Nephron progenitor cell (in vitro differentiated cells): ENCODE results near the gene CCL26.

Source experiments
- DNase-seq: peaks from one replicate; pipeline ENCODE4 v3.0.0; 2021
- H3K27ac Mint-ChIP-seq: 2 replicates; pipeline ENCODE4 v1.8.0; 2021; ENCODE audit warnings: mild to moderate bottlenecking, moderate library complexity, mixed read lengths
- H3K27me3 Mint-ChIP-seq: 2 replicates; pipeline ENCODE4 v1.8.0; 2021; ENCODE audit warnings: mild to moderate bottlenecking, low read depth, mixed read lengths; ENCODE audit not compliant: poor library complexity
- H3K36me3 Mint-ChIP-seq: 2 replicates; pipeline ENCODE4 v1.8.0; 2021; ENCODE audit warnings: low read depth, mixed read lengths
- H3K4me1 Mint-ChIP-seq: 2 replicates; pipeline ENCODE4 v1.8.0; 2021; ENCODE audit warnings: mixed read lengths
- H3K4me3 Mint-ChIP-seq: 2 replicates; pipeline ENCODE4 v1.8.0; 2021; ENCODE audit warnings: mild to moderate bottlenecking, moderate library complexity, mixed read lengths
- H3K9me3 Mint-ChIP-seq: 2 replicates; pipeline ENCODE4 v1.8.0; 2021; ENCODE audit warnings: mild to moderate bottlenecking, moderate library complexity, mixed read lengths
- TF ChIP-seq, protein P1 (sequence below): fragments of 200-600 bp; sonication (generic); IDR thresholded peaks from 2 replicates; pipeline ENCODE4 v1.5.0; 2021; ENCODE audit warnings: antibody characterized with exemption

CCL26 gene

DNA sequence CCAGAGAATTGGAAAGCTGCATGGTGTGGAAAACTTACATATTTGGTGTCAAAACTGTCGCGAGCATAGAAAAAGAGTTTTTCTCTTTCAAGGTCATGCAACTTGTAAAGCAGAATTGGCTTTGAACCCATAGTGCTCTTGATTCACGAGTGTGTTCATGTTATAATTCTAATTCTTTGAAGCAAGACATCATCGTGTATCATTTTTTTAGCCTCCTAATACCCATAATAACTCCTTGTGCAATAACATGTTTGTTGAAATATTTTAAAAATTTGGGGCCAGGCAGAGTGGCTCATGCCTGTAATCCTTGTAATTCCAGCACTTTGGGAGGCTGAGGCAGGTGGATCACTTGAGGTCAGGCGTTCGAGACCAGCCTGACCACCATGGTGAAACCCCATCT is 37.4 kb upstream of the CCL26 start:
- TF ChIP-seq, protein P1, sequence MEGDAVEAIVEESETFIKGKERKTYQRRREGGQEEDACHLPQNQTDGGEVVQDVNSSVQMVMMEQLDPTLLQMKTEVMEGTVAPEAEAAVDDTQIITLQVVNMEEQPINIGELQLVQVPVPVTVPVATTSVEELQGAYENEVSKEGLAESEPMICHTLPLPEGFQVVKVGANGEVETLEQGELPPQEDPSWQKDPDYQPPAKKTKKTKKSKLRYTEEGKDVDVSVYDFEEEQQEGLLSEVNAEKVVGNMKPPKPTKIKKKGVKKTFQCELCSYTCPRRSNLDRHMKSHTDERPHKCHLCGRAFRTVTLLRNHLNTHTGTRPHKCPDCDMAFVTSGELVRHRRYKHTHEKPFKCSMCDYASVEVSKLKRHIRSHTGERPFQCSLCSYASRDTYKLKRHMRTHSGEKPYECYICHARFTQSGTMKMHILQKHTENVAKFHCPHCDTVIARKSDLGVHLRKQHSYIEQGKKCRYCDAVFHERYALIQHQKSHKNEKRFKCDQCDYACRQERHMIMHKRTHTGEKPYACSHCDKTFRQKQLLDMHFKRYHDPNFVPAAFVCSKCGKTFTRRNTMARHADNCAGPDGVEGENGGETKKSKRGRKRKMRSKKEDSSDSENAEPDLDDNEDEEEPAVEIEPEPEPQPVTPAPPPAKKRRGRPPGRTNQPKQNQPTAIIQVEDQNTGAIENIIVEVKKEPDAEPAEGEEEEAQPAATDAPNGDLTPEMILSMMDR, result no peak
- Mint-ChIP-seq H3K36me3 (peaks cover 6% of the 10 kb centered on the region), H3K27me3 (peaks cover 5% of the 10 kb centered on the region), H3K4me1 (no peaks in the 10 kb centered on the region), H3K27ac (no peak overlapping the region), H3K4me3 (no peak overlapping the region), H3K9me3 (peaks cover 24% of the 10 kb centered on the region)
- DNase-seq, result no peak

DNA sequence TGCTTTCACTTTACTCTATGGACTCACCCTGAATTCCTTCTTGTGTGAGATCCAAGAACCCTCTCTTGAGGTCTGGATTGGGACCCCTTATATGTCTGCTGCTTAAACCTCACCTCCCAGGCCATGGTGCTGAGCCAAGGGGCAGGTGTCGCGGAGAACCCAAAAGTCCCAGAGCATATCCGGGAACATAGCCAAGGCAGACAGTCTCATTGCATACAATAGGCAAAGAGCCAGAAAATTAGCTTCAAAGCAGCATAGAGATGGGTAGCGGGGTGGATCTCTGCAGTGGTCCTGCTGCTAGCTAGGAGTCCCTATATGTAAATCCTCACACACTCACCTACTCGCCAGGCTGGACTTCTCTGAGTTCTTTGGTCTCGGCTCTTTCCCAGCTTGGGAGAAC is 36.1 kb upstream of the CCL26 start:
- no peak overlapping the region for H3K4me3 Mint-ChIP-seq
- H3K27ac Mint-ChIP-seq, result no peak overlapping the region
- DNase-seq, result no peak
- peaks cover 5% of the 10 kb centered on the region for H3K27me3 Mint-ChIP-seq
- H3K9me3 Mint-ChIP-seq, result peaks cover 24% of the 10 kb centered on the region
- TF ChIP-seq, protein P1, result no peak
- no peaks in the 10 kb centered on the region for H3K4me1 Mint-ChIP-seq
- peaks cover 6% of the 10 kb centered on the region for H3K36me3 Mint-ChIP-seq

DNA sequence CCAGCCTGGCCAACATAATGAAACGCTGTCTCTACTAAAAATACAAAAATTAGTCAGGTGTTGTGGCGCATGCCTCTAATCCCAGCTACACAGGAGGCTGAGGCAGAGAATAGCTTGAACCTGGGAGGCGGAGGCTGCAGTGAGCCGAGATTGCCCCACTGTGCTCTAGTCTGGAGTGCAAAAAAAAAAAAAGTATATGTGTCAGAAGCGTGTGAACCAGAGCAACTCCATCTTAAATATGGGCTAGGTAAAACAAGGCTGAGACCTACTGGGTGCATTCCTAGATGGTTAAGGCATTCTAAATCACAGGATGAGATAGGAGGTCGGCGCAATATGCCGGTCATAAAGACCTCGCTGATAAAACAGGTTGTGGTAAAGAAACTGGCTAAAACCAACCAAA is 35.4 kb upstream of the CCL26 start:
- no peak for DNase-seq
- Mint-ChIP-seq H3K27ac (no peak overlapping the region), H3K27me3 (peaks cover 5% of the 10 kb centered on the region), H3K4me3 (no peak overlapping the region), H3K9me3 (peaks cover 24% of the 10 kb centered on the region), H3K4me1 (no peaks in the 10 kb centered on the region), H3K36me3 (peaks cover 6% of the 10 kb centered on the region)
- TF ChIP-seq, protein P1, result no peak

DNA sequence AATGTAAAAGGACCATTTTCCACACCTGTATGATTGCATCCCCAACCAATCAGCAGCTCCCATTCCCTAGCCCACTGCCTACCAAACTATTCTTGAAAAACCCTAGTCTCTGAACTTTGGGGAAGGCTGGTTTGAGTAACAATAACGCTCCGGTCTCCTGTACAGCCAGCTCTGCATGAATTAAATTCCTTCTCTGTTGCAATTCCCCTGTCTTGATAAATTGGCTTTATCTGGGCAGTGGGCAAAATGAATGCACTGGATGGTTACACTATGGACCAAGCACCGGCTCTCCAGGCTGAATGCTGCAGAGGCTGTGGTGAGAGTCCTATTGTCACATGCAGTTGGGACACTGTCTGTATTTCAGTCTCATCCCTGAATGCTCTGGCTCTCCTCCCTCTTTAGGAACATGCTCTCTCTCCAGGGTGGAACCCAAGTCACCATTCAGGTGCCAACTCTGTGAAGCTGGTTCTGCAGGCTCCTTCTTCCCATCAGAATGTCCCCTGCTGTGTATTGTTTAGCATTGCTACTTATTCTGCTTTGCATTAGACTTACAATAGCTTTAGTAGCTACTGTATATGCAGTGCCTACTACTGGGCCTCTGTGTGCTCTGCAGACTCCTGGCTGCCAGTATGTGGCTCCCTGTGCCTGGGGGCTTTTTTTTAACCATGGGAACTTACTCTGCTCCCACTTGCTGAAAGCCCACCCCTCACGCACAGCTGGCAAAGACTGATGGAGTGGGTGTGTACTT is 34.7 kb upstream of the CCL26 start:
- peaks cover 6% of the 10 kb centered on the region for H3K36me3 Mint-ChIP-seq
- H3K9me3 Mint-ChIP-seq, result peaks cover 24% of the 10 kb centered on the region
- no peak overlapping the region for H3K4me3 Mint-ChIP-seq
- no peak overlapping the region for H3K27ac Mint-ChIP-seq
- no peaks in the 10 kb centered on the region for H3K4me1 Mint-ChIP-seq
- no peaks in the 10 kb centered on the region for H3K27me3 Mint-ChIP-seq
- TF ChIP-seq, protein P1, result no peak
- DNase-seq, result no peak

DNA sequence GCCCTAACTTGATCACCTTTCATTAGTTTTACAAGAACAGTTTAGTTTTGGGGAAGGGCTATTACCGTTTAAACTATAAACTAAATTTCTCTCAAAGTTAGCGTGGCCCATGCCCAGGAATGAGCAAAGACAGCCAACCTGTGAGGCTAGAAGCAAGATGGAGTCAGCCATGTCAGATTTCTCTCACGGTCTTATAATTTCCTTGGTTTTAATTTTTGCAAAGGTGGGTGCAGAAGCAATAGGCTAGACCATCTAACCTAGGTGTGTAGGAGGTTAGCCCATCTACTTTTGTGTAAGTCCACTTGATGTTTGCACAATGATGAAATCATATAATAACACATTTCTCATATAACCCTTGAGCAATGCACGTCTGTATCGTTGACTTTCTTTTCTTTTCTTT is 32.7 kb upstream of the CCL26 start:
- Mint-ChIP-seq H3K4me3 (no peak overlapping the region), H3K9me3 (peaks cover 24% of the 10 kb centered on the region), H3K4me1 (no peaks in the 10 kb centered on the region), H3K27ac (no peak overlapping the region), H3K27me3 (no peaks in the 10 kb centered on the region), H3K36me3 (peaks cover 6% of the 10 kb centered on the region)
- TF ChIP-seq, protein P1, result no peak
- no peak for DNase-seq

DNA sequence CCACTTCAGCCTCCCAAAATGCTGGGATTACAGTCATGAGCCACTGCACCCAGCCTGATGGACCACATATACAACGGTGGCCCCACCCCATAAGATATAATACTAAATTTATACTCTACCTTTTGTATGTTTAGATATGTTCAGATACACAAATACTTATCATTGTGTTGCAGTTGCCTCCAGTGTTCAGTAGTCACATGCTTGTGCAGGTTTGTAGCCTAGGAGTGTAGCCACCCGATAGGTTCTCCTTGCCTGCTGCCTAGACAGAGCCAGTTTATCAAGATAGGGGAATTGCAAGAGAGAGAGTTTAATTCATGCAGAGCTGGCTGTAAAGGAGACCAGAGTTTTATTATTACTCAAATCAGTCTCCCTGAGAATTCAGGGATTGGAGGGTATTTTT is 32.0 kb upstream of the CCL26 start:
- no peak overlapping the region for H3K27ac Mint-ChIP-seq
- no peak for DNase-seq
- H3K9me3 Mint-ChIP-seq, result peaks cover 24% of the 10 kb centered on the region
- peaks cover 6% of the 10 kb centered on the region for H3K36me3 Mint-ChIP-seq
- TF ChIP-seq, protein P1, result no peak
- H3K4me3 Mint-ChIP-seq, result no peak overlapping the region
- H3K4me1 Mint-ChIP-seq, result no peaks in the 10 kb centered on the region
- H3K27me3 Mint-ChIP-seq, result no peaks in the 10 kb centered on the region
